ENCODE measurements around the gene ARMC7.

Gene ARMC7

GRCh38 chr17:75151930-75152329 lies 42.2 kb downstream of the ARMC7 start:
- POLR2A ChIA-PET = no interaction called here

GRCh38 chr17:75152523-75152921 lies 42.8 kb downstream of the ARMC7 start:
- ChIA-PET POLR2A (interaction anchor here (0.6 kb wide), 1 partner anchor 8 kb away, joined by 3 read pairs; no protein-coding TSS in a partner anchor), CTCF (interaction anchor here (1.0 kb wide), 1 partner anchor 38 kb away, joined by 5 read pairs; no protein-coding TSS in a partner anchor)

More at GRCh38 chr17:75151930-75152329, 42.2 kb downstream of the ARMC7 start:
- CTCF ChIA-PET = interaction anchor here (1.0 to 5.0 kb wide), 2 partner anchors 21 to 38 kb away, joined by 4 to 37 read pairs; partner anchors contain the start of gene NT5C
- no peak overlapping the region; the same call in 1 of the 2 replicates for H3K4me3 ChIP-seq (ENCODE audit: low read depth, low read length)
- no peak for DNase-seq (ENCODE audit: low read depth, low spot score)
- no peak for TF ChIP-seq CTCF (IDR thresholded peaks at IDR 0.05; ENCODE audit: insufficient read depth, low read length, missing control alignments)

GRCh38 chr17:75152922-75153779 lies 43.4 kb downstream of the ARMC7 start:
- CTCF ChIA-PET = interaction anchor here (1.0 kb wide), 1 partner anchor 39 kb away, joined by 5 read pairs; no protein-coding TSS in a partner anchor
- H3K4me3 ChIP-seq (ENCODE audit: low read depth, low read length) = peak overlapping the region; percentile 91
- no peak for DNase-seq (ENCODE audit: low read depth, low spot score)
- no peak for TF ChIP-seq CTCF (IDR thresholded peaks at IDR 0.05; ENCODE audit: insufficient read depth, low read length, missing control alignments)
- POLR2A ChIA-PET = interaction anchor here (0.6 kb wide), 1 partner anchor 8 kb away, joined by 3 read pairs; no protein-coding TSS in a partner anchor

More at GRCh38 chr17:75152523-75152921, 42.8 kb downstream of the ARMC7 start:
- no peak for TF ChIP-seq CTCF (IDR thresholded peaks at IDR 0.05; ENCODE audit: insufficient read depth, low read length, missing control alignments)
- DNase-seq (ENCODE audit: low read depth, low spot score) = no peak
- H3K4me3 ChIP-seq (ENCODE audit: low read depth, low read length) = peak overlapping the region; percentile 91

- ChIA-PET POLR2A (interaction anchor here (0.7 to 1.0 kb wide), 4 partner anchors 13 to 119 kb away, joined by 3 to 5 read pairs (median 3); no protein-coding TSS in a partner anchor), CTCF (interaction anchor here (1.5 kb wide), 1 partner anchor 23 kb away, joined by 4 read pairs; no protein-coding TSS in a partner anchor)
- no peak for TF ChIP-seq CTCF (IDR thresholded peaks at IDR 0.05; ENCODE audit: insufficient read depth, low read length, missing control alignments)
- H3K4me3 ChIP-seq (ENCODE audit: low read depth, low read length) = peak overlapping the region; percentile 91
- no peak for DNase-seq (ENCODE audit: low read depth, low spot score)
Measured at GRCh38 chr17:75153780-75154194, 44.0 kb downstream of the ARMC7 start.

GRCh38 chr17:75154195-75155106 lies 44.7 kb downstream of the ARMC7 start, which contains the start of gene JPT1:
Gene JPT1 (minus strand): TSS chr17:75154512. CDS start chr17:75154397, 115 bp downstream.
- ChIA-PET CTCF (interaction anchor here (1.0 to 1.5 kb wide), 3 partner anchors 17 to 94 kb away, joined by 3 to 4 read pairs (median 4); no protein-coding TSS in a partner anchor), POLR2A (interaction anchor here (0.6 to 1.2 kb wide), 7 partner anchors 9 to 141 kb away, joined by 3 to 5 read pairs (median 3); no protein-coding TSS in a partner anchor)
- DNase-seq (ENCODE audit: low read depth, low spot score) = peak; percentile 88
- no peak for TF ChIP-seq CTCF (IDR thresholded peaks at IDR 0.05; ENCODE audit: insufficient read depth, low read length, missing control alignments)
- peak within 1 kb of the TSS; percentile 91 for H3K4me3 ChIP-seq (ENCODE audit: low read depth, low read length)

Data from AG04449 (cell line).